K562 (cell line): ENCODE results near the gene PYGO2. TPM values are rescaled to one million over a fixed set of nuclear protein-coding genes. Genes with fewer than 3 reads are reported as not detected.

ENCODE experiments used
- CLOCK ChIP-seq: fragments of 250-450 bp; sonication (Bioruptor Pico); IDR thresholded peaks from 2 replicates; pipeline ENCODE4 v1.4.0; 2020; ENCODE audit warnings: mild to moderate bottlenecking, moderate library complexity, borderline replicate concordance
- FOXP4 ChIP-seq: sonication (generic); formaldehyde crosslinking; IDR thresholded peaks from 2 replicates; pipeline ENCODE4 v1.8.0; 2022; ENCODE audit warnings: mild to moderate bottlenecking, missing genetic modification reagents, borderline replicate concordance
- MITF ChIP-seq: IDR thresholded peaks from 2 replicates; pipeline ENCODE4 v1.6.1; 2014; ENCODE audit warnings: antibody characterized with exemption
- NCOA1 ChIP-seq: fragments of 450-650 bp; IDR thresholded peaks from 2 replicates; pipeline ENCODE4 v1.6.1; 2016; ENCODE audit warnings: low read depth
- NR2F6 ChIP-seq: fragments of 450-650 bp; formaldehyde crosslinking; IDR thresholded peaks from 2 replicates; pipeline ENCODE4 v1.4.0; 2020; ENCODE audit warnings: mild to moderate bottlenecking
- SMARCA4 ChIP-seq: fragments of 450-650 bp; IDR thresholded peaks from 2 replicates; pipeline ENCODE4 v1.6.1; 2016
- SMARCA5 ChIP-seq: fragments of 450-650 bp; IDR thresholded peaks from 2 replicates; pipeline ENCODE4 v1.6.1; 2016
- TAF7 ChIP-seq: fragments of 450-650 bp; IDR thresholded peaks from 2 replicates; pipeline ENCODE4 v1.6.1; 2016; ENCODE audit warnings: missing genetic modification characterization, missing compliant biosample characterization
- U2AF2 ChIP-seq: fragments of 200-400 bp; formaldehyde crosslinking; optimal IDR thresholded peaks from 2 replicates; pipeline ENCODE3; 2017; ENCODE audit warnings: low read depth, mild to moderate bottlenecking, low read length
- ZBTB34 ChIP-seq: fragments of 250-450 bp; sonication (Bioruptor Pico); IDR thresholded peaks from 2 replicates; pipeline ENCODE4 v1.8.0; 2021; ENCODE audit warnings: mild to moderate bottlenecking, moderate library complexity
- ZBTB43 ChIP-seq: sonication (generic); formaldehyde crosslinking; IDR thresholded peaks from 2 replicates; pipeline ENCODE4 v1.8.0; 2023; ENCODE audit warnings: mild to moderate bottlenecking, missing genetic modification reagents
- ZNF609 ChIP-seq: sonication (generic); formaldehyde crosslinking; IDR thresholded peaks from 2 replicates; pipeline ENCODE4 v1.8.1; 2023; ENCODE audit warnings: missing genetic modification reagents, mild to moderate bottlenecking, borderline replicate concordance
- polyA plus RNA-seq, 8 experiments: library from polyadenylated mRNA; depleted of rRNA in 4 of 8; stranded (reverse) in 5 of 8; unstranded in 3 of 8; fragments of >200 nt; fragmentation: Nextera tagmentation in 2 of 8; fragmentation: Illumina TruSeq in 1 of 8; extraction: Ambion mirVana in 2 of 8; extraction: Trizol in 1 of 8; gene quantifications; 2 replicates each; pipeline versions ENCODE4 v1.2.1 to v1.2.3, GENCODE V29; 2011 to 2014; ENCODE audit warnings: inconsistent platforms in 1 of 8, missing spikeins in 1 of 8
- total RNA-seq, 7 experiments: library from RNA; depleted of rRNA in 6 of 7; stranded (reverse); fragments of >200 nt in 6 of 7; fragmentation: Illumina TruSeq in 2 of 7; extraction: Trizol in 2 of 7; gene quantifications; 2 replicates each; pipeline versions ENCODE4 v1.2.1 to v1.2.3, GENCODE V29; 2011 to 2021; ENCODE audit warnings: low replicate concordance in 1 of 7

PYGO2 gene
- total and polyA plus RNA-seq, 9 of the 15 experiments (the other 6 are each of a cell fraction or from before 2014, with no cell fraction given): 8.3 to 36.2 (median 18.2) TPM

- TF ChIP-seq SMARCA5 (peak; percentile 48; the same call in 1 of the 2 replicates), NR2F6 (CRISPR knock-in tag) (no peak), TAF7 (tag) (no peak), FOXP4 (CRISPR knock-in tag) (peak; percentile 17; the same call in 1 of the 2 replicates), SMARCA4 (peak; percentile 49; the same call in 1 of the 2 replicates), CLOCK (CRISPR knock-in tag) (no peak), ZNF609 (CRISPR knock-in tag) (no peak), U2AF2 (no peak), NCOA1 (peak; percentile 11; the same call in 1 of the 2 replicates), ZBTB43 (no peak), MITF (no peak), ZBTB34 (CRISPR knock-in tag) (no peak)
These were observed 42.9 kb upstream of the PYGO2 start (continued) for GRCh38 chr1:155004352-155005075.
